Measurements from ENCODE around the gene ZSWIM1.

The ZSWIM1 gene

DNA sequence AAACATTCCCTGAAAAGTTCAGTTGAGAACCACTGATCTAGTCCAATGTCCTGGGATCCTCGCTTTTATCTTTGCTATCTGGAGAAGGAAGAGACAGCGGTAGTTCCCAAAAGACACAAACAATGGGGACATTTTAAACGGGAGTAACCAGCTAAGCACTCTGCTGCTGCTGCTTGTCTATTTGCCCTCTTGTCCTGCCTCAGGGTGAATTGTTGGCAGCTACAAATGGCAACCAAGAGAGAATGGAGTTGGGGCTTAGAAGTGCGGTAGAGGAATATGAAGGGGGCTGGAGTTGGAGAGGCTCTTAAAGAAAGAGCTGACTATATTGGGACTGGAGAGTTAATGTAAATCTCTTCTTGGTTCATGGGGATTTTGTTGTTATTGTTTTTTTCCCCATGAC is 6.5 kb upstream of the ZSWIM1 start:
- ATAC-seq (ENCODE audit: low read depth) (no peak), DNase-seq (ENCODE audit: low spot score) (no peak)
- H3K4me1 ChIP-seq (ENCODE audit: insufficient read depth, poor library complexity, severe bottlenecking) = no peaks in the 10 kb centered on the region
- H3K4me3 ChIP-seq (ENCODE audit: severe bottlenecking) = no peak overlapping the region
- H3K27ac ChIP-seq (ENCODE audit: poor library complexity, severe bottlenecking) = no peak overlapping the region
- TF ChIP-seq, protein P1, sequence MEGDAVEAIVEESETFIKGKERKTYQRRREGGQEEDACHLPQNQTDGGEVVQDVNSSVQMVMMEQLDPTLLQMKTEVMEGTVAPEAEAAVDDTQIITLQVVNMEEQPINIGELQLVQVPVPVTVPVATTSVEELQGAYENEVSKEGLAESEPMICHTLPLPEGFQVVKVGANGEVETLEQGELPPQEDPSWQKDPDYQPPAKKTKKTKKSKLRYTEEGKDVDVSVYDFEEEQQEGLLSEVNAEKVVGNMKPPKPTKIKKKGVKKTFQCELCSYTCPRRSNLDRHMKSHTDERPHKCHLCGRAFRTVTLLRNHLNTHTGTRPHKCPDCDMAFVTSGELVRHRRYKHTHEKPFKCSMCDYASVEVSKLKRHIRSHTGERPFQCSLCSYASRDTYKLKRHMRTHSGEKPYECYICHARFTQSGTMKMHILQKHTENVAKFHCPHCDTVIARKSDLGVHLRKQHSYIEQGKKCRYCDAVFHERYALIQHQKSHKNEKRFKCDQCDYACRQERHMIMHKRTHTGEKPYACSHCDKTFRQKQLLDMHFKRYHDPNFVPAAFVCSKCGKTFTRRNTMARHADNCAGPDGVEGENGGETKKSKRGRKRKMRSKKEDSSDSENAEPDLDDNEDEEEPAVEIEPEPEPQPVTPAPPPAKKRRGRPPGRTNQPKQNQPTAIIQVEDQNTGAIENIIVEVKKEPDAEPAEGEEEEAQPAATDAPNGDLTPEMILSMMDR (IDR thresholded peaks at IDR 0.05; ENCODE audit: poor library complexity, severe bottlenecking) = no peak
- no peaks in the 10 kb centered on the region for H3K9me3 ChIP-seq (ENCODE audit: severe bottlenecking)
- H3K36me3 ChIP-seq (ENCODE audit: low read depth) = no peaks in the 10 kb centered on the region
- H3K27me3 ChIP-seq (ENCODE audit: insufficient read depth, poor library complexity, severe bottlenecking) = no peaks in the 10 kb centered on the region

DNA sequence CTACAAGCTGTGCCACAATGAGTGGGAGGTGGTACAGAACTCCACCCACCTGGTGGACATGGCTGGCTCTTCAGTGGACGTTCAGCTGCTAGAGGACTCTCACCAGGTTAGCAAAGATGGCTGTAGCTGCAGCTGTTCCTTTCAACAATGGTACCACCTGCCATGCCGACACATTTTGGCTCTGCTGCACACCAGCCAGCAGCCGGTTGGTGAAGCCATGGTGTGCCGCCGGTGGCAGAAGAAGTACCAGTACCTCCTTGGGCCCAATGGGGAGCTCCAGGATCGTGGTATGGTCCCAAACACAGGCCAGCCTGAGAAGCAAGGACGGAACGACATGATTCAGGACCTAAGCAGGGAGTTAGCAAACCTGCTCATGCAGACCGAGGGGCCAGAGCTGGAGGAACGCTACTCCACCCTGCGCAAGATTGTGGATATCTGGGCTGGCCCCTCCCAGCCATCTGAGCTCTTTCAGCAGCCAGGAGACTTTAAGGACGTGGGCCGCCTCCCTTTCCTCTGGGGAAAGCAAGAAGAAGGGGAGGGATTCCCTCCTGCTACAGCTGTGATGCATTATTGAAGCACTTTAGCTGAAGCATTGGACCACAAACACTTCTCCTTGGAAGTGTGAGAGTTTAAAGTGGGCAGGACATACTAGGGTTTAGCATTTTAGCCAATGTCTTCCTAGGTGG is 2.8 kb upstream of the ZSWIM1 start:
- ATAC-seq (ENCODE audit: low read depth) (no peak), DNase-seq (ENCODE audit: low spot score) (peak; percentile 74)
- no peaks in the 10 kb centered on the region for H3K9me3 ChIP-seq (ENCODE audit: severe bottlenecking)
- no peaks in the 10 kb centered on the region for H3K27me3 ChIP-seq (ENCODE audit: insufficient read depth, poor library complexity, severe bottlenecking)
- H3K4me1 ChIP-seq (ENCODE audit: insufficient read depth, poor library complexity, severe bottlenecking) = peaks cover 5% of the 10 kb centered on the region
- TF ChIP-seq, protein P1 (IDR thresholded peaks at IDR 0.05; ENCODE audit: poor library complexity, severe bottlenecking) = no peak
- H3K36me3 ChIP-seq (ENCODE audit: low read depth) = peaks cover 12% of the 10 kb centered on the region
- H3K4me3 ChIP-seq (ENCODE audit: severe bottlenecking) = no peak overlapping the region
- H3K27ac ChIP-seq (ENCODE audit: poor library complexity, severe bottlenecking) = no peak overlapping the region

DNA sequence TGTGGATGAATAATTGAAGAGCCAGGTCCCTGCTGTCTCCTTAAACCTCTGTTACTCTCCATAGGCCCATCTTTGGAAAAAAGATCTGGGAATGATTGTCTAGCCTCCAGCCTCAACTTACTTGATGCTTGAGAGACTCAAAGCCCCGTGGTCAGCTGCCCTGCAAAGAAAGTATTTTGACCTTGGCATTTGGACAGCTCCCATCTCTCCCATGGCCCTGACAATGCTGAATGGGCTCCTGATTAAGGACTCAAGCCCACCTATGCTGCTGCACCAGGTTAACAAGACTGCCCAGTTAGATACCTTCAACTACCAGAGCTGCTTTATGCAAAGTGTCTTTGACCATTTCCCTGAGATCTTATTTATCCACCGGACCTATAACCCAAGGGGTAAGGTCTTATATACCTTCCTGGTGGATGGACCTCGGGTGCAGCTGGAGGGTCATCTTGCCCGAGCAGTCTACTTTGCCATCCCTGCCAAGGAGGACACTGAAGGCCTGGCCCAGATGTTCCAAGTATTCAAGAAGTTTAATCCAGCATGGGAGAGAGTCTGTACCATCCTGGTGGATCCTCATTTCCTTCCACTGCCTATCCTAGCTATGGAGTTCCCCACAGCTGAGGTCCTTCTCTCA is 1.6 kb downstream of the ZSWIM1 start:
- DNase-seq (ENCODE audit: low spot score) = peak; percentile 69
- peaks cover 34% of the 10 kb centered on the region for H3K36me3 ChIP-seq (ENCODE audit: low read depth)

DNA sequence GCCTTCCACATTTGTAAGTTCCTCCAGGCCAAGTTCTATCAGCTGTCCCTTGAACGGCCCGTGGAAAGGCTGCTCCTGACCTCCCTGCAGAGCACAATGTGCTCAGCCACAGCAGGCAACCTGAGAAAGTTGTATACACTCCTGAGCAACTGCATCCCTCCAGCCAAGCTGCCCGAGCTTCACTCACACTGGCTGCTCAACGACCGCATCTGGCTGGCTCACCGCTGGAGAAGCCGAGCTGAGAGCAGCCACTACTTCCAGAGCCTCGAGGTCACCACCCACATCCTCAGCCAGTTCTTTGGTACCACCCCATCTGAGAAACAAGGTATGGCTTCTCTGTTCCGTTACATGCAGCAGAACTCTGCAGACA is 2.1 kb downstream of the ZSWIM1 start:
- ATAC-seq (ENCODE audit: low read depth) (no peak), DNase-seq (ENCODE audit: low spot score) (peak; percentile 76)
- H3K4me1 ChIP-seq (ENCODE audit: insufficient read depth, poor library complexity, severe bottlenecking) = peaks cover 16% of the 10 kb centered on the region
- peak overlapping the region; percentile 61 for H3K27ac ChIP-seq (ENCODE audit: poor library complexity, severe bottlenecking)
- peaks cover 34% of the 10 kb centered on the region for H3K36me3 ChIP-seq (ENCODE audit: low read depth)
- TF ChIP-seq, protein P1 (IDR thresholded peaks at IDR 0.05; ENCODE audit: poor library complexity, severe bottlenecking) = no peak
- no peaks in the 10 kb centered on the region for H3K9me3 ChIP-seq (ENCODE audit: severe bottlenecking)
- H3K4me3 ChIP-seq (ENCODE audit: severe bottlenecking) = no peak overlapping the region
- no peaks in the 10 kb centered on the region for H3K27me3 ChIP-seq (ENCODE audit: insufficient read depth, poor library complexity, severe bottlenecking)

More for the DNA sequence above, 1.6 kb downstream of the ZSWIM1 start:
- TF ChIP-seq, protein P1 (IDR thresholded peaks at IDR 0.05; ENCODE audit: poor library complexity, severe bottlenecking) = no peak
- Histone ChIP-seq H3K4me3 (ENCODE audit: severe bottlenecking) (no peak overlapping the region), H3K27ac (ENCODE audit: poor library complexity, severe bottlenecking) (peak overlapping the region; percentile 61), H3K4me1 (ENCODE audit: insufficient read depth, poor library complexity, severe bottlenecking) (peaks cover 16% of the 10 kb centered on the region), H3K27me3 (ENCODE audit: insufficient read depth, poor library complexity, severe bottlenecking) (no peaks in the 10 kb centered on the region), H3K9me3 (ENCODE audit: severe bottlenecking) (no peaks in the 10 kb centered on the region)
- ATAC-seq (ENCODE audit: low read depth) = no peak
